ENCODE results near the gene PLCB4.
"Not testable (repeated sequence)": the region's sequence is repeated elsewhere in the genome, so short reads cannot be mapped to it uniquely, and the experiment has no call there.

PLCB4 gene

DNA sequence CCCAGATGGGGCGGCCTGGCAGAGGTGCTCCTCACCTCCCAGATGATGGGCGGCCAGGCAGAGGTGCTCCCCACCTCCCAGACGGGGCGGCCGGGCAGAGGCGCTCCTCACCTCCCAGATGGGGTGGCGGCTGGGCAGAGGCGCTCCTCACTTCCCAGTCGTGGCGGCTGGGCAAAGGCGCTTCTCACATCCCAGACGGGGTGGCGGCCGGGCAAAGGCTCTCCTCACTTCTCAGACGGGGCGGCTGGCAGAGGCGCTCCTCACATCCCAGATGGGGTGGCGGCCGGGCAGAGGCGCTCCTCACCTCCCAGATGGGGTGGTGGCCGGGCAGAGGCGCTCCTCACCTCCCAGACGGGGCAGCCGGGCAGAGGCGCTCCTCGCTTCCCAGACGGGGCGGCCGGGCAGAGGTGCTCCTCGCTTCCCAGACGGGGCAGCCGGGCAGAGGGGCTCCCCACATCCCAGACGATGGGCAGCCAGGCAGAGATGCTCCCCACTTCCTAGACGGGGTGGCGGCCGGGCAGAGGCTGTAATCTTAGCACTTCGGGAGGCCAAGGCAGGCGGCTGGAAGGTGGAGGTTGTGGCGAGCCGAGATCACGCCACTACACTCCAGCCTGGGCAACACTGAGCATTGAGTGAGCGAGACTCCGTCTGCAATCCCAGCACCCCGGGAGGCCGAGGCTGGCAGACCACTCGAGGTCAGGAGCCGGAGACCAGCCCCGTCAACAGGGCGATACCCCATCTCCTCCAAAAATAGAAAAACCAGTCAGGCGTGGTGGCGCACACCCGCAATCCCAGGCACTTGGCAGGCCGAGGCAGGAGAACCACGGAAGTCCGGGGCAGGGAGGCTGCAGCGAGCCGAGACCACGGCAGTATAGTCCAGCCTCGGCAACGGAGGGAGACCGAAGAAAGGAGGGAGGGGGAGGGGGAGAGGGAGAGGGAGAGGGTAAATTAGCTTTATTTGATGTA, 316.7 kb downstream of the PLCB4 start:
- not testable (repeated sequence) for DNase-seq

DNA sequence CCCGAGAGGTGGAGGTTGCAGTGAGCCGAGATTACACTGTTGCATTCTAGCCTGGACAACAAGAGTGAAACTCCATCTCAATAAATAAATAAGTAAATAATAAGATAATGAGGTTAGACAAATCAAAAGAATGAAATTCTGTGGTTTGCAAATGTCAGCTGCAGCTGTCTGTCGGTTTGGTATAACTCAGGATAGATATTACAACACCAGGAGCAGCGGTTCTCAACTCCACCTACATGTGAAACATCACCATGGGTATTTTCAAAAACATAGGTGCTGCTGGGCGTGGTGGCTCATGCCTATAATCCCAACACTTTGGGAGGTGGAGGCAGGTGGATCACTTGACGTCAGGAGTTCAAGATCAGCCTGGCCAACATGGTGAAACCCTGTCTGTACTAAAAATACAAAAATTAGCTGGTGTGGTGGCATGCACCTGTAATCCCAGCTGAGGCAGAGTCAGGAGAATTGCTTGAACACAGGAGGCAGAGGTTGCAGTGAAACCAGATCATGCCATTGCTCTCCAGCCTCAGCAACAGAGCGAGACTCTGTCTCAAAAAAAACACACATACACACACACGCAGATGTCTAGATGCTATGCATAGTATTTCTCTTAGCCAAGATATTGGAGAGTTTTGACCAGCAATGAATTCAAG, 319.4 kb downstream of the PLCB4 start:
- DNase-seq, result no peak

DNA sequence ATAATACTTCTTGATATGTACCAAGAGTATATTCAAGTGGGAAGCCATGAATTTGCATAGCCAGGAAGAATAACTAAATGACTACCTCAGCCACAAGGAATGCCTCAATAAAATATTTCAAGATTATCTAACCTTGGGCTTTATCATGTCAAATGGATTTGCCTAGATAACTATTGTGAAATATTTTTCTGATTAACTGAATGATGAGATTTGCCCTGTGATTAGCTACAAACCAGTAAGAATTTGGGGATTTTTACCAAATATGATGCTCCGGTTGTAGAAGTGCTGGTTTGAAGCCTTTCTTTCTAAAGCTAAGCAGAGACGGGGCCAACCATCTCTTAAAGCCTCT, 319.9 kb downstream of the PLCB4 start:
- no peak for DNase-seq

DNA sequence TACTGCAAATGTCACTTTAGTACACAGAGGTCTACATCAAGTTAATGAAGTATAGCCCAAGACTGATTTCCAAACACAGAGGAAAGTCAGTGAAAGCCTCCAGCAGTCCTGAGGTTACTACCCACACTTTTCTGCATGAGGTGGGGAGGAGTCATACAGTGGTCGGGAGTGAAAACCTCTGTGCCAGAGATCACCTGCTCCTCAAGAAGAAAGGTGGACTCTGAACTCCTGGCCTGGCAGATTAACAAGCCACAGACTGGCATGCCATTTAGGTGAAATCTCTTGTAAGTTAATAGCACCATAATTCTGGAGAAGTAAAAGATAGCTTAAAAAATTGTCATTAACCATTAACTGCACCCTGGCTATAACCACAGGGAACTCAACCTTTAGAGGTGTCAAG, 320.5 kb downstream of the PLCB4 start:
- no peak for DNase-seq

DNA sequence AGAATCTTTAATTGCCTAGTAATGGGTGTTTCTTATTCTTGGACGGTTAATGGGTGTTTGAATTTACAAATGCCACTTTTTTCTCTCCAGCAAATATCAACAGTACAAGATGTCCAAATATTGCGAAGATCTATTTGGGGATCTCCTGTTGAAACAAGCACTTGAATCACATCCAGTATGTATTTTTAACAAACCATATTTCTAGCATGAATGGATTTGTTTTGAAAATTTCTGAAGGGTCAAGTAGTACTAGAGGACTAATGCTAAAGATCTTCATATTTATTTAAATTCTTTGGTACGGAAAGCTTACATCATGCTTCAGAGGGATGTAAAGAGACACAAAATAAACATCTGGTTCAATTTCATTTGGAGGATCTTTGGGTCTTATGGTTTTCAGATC, 321.6 kb downstream of the PLCB4 start:
- no peak for DNase-seq

DNA sequence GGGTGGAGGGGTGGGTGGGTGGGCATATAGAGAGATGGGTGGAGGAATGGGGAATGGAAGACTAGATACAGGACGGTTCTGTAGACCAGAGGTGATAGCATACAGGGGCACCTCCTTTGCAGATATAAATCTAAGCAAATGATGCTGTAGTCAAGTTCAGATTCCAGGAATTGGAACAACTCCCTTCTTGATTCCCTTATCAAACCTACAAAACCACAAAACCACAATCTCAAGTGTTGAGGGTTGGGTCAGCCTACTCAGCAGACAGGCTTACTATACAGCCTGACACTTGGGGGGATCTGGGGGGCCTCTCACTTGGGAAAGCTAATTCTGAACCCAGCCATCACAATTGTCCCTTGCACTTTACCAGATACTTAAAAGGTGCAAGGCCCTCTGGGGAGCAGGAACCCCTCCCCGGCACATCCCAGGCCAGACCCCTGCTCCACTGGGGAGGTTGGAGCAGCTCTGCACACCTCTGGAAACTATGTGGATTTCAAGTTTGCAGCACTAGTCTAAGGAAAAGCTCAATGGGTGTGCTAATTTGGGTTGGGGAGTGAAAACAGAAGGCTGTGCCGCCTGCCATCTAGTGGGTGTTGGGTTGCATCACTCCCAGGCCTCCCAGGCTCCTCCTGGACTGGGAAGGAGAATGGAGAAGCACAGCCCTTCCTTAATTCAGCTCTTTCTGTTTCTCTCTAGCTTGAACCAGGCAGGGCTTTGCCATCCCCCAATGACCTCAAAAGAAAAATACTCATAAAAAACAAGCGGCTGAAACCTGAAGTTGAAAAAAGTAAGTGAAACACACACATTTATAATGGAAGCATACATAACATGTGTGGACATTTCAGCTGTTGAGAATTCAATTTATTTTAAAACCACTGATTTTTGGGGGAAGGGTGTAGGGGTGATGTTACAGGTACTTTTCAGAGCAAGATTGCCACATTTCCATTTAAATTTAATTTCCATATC, 324.3 kb downstream of the PLCB4 start:
- no peak for DNase-seq

DNA sequence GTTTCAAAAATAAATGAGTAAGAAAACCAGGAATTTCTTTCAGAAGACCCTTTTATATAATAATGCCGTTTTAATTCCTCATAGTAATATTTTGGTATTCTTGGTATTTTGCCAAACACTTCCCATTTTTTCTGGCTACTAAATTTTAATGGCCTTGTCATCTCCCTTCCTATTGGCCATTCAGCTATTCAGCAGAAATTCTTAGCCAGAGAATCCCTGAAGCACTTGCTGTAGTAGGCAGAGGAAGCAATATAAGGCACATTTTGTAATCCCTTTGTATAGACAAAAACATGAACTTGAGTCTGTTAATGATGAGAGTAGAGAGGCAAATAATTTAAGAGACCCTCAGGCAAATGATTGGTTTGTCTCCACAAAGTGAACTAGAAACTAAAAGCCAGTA, 327.1 kb downstream of the PLCB4 start:
- no peak for DNase-seq

DNA sequence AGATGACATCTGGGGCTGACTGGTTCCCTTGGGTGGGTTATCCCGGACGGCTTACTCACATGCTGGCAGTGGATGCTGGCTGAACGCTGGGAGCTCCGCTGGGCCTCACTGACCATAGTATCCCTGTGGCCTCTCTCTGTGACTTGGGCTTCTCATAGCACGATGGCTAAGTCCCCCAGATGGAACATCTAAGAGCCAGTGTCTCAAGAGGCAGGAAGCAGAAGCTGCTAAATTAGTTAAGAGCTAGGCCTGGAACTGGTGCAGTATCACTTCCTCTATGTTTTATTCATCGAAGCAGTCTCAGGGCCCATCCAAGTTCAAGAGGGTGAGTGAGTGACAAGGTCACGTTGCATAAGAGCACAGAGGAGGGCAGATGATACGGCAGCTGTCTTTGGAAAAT, 329.0 kb downstream of the PLCB4 start:
- DNase-seq, result no peak

DNA sequence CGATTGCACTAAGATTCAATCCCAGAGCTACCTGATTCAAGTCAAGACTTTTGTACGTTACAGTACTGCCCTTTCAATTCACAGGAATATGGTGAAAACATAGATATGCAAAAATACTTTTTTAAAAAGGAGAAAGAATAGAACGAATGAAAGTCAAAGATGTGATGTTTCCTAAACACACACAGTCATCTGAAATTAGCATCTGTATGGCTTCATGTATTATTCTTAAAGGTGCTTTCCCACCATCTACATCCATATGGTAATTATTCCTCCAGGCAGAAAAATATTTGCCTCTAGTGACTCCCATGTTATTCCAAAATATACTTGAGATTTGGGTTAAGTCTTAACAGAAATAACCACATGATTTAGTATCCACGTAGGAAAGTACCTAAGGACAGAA, 330.0 kb downstream of the PLCB4 start:
- no peak for DNase-seq

DNA sequence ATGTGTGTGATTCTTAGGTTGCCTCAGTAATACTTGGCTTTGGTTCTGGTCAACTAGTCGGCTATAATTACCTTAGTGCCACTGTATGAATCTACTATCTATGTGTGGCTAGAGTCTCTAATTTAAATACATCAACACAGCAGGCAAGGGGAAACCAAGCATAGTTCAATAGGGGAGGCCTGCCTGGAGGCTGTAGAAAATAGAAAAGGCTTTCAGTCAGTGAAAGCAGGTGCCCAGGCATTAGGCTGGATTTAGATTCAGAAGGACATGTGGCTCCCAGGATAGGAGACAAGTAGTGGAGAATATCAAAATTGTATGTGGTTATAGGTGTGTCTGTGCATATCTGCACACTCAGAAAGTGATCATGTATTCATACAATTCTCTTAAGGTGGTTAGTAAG, 330.4 kb downstream of the PLCB4 start:
- DNase-seq, result no peak

DNA sequence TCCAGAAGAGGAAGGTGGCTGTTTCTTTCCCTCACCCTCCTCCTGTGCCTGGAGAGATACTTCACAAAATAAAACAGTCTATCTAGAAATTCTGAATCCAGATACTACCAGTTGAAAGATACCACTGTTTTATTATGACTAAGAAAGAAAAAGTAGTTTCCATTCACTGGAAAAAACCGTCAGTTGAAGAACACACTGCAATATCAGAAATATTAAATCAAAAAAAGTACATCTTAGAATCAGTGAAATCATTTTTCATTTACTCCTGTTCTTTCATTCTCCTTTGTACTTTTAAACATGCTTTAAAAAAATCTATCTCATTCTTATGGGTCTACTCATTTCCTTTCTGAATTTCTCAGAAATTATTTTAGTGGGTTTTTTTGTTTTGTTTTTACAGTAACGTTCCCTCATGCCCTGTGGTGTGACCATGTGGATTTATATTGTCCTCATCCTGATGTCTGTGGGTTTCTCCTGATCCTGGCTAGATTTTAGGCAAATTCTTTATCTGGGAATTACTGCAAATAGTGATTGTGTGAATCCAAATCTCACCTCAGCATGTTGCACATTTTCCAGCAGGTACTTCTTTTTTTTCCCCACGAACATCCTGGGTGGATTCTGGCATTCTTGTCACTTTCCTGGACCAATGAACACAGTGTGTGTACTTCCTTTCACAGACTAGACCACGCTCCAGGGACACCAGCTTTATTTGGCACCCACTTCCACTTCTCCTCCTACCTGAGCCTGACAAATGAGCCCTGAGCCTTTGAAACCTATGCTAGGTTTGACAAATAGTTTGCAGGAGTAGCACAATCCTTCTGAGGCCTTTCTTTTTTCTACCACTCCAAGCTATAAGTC, 331.5 kb downstream of the PLCB4 start:
- DNase-seq, result no peak

DNA sequence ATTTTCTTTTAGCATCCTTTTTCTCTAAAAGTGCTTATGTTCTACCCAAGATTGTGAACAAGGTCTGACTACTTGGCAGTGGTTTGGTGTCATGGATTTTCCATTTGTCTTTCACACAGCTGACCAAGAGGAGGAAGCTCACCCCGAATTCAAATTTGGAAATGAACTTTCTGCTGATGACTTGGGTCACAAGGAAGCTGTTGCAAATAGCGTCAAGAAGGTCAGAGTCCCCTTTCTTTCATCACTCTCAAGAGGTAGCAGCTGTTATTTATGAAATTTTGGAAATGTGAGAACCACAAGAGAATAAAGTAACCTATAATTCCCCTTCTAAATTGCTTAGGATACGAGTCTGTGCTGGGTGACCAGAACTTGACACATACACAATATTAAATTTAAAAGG, 332.5 kb downstream of the PLCB4 start:
- no peak for DNase-seq

DNA sequence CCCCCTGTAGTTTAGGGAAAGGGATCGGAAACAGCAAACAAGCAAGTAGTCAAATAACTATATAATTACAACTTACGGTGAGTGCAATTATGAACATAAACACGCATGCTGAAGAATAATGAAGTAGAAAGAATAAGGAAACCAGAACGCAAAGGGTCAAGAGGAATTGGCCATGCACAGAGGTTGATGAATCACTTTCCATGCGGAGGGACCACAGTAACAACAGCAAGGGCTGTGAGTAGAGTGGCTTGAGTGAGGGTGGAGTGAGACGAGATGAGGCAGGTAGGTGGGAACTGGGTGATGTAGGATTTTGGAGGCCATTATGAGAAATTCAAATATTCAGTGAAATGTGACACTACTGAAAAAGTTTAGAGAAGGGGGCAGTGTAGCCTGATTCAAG, 333.3 kb downstream of the PLCB4 start:
- DNase-seq, result no peak

DNA sequence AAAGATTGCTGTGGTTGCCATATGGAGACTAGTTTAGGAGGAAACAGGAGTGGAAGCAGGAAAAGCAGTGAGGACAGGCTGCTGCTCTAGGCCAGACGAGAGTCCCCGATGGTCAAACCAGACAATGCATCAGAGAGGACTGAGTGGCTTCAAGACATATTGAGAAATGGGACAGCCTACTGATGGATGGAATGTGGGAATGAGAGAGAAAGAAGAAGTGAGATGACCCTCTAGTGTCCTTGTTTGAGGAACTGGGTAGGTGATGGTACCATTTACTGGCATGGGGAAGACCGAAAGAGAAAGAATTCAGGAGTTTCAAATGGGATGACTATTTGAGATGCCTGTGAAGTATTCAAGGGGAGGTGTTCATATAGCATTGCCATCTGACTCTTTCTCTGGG, 333.7 kb downstream of the PLCB4 start:
- no peak for DNase-seq

DNA sequence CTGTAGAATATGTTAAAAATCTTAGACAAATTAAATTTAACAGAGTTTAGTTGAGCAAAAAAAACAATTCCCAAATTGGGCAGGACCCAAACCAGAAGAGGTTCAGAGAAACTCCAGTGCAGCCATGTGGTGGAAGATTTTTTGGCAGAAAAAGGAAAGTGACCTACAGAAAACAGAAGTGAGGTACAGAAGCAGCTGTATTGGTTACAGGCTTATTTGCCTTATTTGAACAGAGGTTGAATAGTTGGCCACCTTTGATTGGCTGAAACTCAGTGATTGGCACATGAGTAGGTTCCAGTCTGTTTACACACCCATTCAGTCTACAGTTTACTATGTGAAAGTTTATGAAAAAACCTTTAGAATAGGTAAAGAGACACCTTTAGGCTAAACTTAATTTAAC, 334.6 kb downstream of the PLCB4 start:
- DNase-seq, result no peak

DNA sequence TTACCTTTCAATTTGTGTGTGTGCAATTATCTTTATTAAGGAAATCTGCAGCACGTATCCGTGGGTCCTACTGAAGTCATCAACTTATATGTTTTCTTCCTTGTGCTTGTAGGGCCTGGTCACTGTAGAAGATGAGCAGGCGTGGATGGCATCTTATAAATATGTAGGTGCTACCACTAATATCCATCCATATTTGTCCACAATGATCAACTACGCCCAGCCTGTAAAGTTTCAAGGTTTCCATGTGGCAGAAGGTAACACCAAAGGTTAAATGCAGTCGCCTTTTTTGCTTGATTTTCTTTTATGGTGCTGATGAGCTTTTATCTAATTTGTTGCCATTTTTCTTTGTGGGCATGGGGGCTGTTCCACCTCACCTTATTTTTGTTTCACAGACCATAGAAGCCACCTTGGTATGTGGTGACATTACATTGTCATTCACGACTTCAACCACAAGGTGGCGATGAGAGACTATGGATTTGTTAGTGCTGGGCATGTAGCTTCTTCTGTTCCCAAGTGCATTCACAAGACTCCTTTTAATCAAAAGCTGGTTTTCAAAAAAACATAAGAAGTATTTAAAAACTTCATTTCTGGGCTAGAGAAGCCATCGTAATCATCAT, 339.0 kb downstream of the PLCB4 start:
- DNase-seq, result peak; percentile 1

DNA sequence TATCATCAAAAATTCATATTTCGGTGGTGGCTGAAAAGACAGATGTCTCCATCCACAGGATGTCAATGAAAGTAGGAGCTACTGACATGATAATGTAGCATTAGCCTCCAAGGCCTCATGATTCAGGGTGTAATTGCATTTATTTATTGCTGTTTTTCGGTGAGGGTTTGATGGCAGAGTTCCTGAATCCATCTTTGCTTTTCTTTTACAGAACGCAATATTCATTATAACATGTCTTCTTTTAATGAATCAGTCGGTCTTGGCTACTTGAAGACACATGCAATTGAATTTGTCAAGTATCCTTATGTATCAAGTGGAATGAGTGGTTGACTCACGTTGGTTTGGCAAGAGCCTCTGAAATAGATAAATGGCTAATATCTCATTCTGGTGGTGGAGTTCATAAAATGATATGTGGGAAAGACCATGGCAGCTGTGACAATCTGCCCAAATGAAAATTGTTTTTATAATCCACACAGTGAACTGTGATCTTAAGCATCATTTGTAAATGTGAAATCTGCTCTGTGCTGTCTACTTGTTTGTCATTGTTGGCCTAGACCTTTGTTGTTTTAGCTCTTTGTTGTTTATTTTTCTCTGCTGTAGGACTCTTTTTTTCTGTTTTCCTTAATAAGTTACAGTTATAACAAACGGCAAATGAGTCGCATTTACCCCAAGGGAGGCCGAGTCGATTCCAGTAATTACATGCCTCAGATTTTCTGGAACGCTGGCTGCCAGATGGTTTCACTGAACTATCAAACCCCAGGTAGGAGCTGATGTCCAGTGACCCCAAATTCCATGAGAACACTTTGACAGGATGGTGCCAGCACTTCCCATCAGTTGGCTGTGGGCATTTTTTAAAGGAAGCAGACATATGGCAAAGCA, 339.8 kb downstream of the PLCB4 start:
- DNase-seq, result no peak

DNA sequence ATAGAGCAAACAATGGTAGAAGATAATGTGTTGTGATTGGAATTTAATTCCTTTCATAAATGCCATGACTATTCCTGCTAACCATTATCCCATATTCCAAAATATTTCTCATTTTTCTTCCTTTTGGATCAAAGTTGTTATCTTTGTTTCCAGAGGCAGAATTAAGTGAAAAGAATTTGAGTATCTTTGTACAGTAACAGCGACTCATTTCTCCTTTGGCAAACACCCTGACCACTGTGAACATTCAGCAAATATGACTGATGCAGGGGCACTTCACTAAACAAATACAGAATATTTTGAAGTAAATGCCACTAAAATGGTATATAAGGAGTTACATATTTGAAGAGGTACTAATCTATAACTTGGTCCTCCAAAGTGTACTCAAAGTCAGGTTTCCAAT, 340.5 kb downstream of the PLCB4 start:
- DNase-seq, result no peak

DNA sequence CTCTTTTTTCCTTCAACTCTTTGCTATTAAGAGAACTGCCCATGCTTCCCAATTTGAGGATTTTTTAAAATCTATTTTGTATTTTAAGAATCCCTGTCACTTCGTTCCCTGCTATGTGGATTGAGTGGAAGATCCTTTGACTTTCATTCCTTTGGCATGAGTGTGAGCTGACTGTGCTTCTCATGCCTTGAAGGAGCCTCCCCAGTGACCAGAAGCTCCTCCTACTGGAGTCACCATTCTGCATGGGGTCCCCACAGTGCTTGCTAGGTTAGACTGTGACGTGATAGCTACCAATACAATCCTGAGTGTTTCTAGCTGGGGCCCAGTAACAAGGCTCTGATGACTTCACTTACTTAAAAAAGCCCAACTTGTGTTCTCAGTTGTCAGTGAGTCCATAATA, 341.1 kb downstream of the PLCB4 start:
- DNase-seq, result no peak

DNA sequence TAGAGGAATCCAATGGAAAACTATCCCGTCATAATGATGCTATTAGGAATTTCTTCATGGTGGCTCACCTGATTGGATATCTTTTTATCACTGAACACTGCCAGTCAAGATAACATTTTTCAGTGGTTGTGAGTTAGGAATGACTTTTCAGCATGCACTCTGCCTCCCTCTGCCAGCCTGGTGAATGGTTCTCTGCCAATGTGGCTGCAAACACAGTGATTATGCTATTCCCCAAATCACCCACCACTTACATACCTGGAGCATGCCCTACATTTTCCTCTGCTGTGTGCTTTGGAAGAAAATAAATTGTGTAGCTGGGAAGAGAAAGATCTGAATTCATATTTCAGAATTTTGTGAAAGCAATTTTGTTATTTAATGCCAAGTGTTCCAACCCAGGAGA, 342.9 kb downstream of the PLCB4 start:
- no peak for DNase-seq

DNA sequence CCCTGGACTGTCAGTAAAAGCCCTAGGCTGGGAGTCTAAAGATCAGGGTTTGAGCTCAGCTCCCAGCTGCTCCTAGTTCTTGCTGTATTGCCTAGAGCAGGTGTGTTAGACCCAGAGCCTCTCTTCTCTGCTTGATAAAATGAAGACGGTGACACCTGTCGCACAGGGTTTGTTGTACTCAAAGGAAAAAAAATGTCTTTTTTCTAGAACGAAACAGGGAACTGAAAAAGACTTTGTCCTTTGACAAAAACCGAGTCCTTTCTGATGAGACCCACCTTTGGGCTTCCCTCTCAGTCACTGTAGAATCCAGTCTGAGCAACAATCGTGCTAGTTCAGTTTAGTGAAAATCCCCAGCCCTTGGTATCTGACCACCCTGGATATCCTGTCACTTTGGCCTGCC, 343.4 kb downstream of the PLCB4 start:
- DNase-seq, result no peak
